HL-60/S4 treated with phorbol 12-myristate 13-acetate at 8.2 ng/mL for 4 days and 3 days (cell line): ENCODE results near the gene CAMKMT.

ENCODE experiments used
- in situ Hi-C: fragments of 300-500 bp; cut with MboI; formaldehyde crosslinking; loops from 2 replicates; pipeline ENCODE4 v1.15.0; 2022; ENCODE audit warnings: low sequenced_read_pairs

CAMKMT gene

DNA sequence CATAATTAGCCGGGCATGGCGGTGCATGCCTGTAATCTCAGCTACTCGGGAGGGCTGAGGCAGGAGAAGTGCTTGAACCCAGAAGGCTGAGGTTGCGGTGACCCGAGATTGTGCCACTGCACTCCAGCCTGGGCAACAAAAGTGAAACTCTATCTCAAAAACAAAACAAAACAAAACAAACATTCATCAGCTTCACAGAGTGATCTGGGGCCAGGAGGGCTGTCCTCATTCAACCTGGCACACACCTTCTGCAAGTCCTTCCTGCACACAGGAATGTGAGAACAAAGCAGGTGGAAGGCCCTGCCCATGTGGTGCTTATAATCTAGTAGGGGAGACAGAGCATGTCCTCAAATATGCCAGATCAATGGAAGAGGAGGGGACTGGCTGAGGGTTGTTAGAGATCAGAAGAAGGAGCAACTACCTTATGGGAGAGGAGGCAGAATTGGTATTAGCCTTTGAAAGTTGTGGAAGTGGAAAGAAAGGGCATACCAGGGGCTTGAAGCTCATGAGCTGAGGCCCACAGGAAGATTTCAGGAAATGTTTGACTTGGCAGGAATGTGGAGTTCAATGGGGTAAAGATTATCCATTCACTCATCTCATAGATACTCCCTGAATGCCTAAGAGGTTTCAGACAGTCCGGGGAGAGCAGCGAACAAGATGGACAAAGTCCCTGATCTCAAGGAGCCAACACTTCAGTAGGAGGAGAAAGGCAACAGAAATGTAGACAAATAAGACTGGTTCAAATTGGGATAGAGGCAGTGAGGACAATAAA, 424.5 kb downstream of the CAMKMT start:
- in situ Hi-C loops: no loop called here

DNA sequence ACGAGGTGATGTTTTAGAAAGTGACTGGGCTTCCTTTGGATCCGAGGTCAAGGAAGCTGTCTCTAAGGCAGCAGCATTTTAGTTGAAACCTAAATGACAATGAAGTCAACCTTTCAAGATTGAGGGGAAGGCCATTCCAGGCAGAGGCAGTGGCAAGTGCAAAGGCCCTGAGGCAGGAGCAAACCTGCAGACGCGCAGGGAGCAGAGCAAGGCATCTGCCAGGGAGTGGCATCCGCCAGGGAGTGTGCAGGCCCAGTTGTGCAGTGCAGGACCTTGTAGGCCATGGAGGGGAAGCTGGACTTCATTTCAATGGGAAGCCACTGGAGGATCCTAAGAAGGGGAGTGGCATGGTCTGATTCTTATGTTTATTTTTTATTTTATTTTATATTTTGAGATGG, 425.1 kb downstream of the CAMKMT start:
- in situ Hi-C loops: no loop called here

DNA sequence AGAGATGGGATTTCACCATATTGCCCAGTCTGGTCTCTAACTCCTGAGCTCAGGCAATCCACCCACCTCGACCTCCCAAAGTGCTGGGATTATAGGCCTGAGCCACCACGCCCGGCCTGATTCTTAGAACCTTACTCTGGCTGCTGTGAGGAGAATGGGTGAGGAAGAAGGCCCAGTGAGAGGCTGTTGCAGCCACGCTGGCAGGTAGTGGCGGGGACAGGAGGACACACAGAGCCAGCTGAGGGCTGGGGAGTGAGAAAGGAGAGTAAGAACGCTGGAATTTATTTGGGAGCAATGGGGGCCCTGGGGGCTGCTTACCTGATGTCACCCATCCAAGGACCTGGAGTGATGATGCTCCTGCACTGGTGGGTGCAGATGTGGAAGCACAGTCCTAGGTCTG, 425.9 kb downstream of the CAMKMT start:
- in situ Hi-C loops: no loop called here

DNA sequence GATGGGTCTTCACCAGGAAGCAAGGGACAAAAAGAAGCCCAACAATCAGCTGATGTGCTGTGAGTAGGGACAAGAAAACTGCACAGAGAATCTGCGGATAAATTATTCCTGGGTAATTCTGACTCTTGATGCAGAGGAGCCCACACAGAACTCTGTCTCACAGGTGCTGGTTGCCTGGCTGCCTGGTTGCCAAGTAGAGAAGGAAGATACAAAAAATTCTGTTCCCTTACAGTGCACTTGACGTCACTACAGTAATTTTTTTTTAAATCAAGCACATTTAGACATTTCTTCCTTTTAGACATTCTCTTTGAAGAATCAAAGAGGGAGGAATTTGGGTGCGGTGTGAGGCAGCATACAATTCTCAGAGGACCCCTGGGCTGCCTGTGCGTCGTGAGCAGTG, 427.7 kb downstream of the CAMKMT start:
- in situ Hi-C loops: no loop called here

DNA sequence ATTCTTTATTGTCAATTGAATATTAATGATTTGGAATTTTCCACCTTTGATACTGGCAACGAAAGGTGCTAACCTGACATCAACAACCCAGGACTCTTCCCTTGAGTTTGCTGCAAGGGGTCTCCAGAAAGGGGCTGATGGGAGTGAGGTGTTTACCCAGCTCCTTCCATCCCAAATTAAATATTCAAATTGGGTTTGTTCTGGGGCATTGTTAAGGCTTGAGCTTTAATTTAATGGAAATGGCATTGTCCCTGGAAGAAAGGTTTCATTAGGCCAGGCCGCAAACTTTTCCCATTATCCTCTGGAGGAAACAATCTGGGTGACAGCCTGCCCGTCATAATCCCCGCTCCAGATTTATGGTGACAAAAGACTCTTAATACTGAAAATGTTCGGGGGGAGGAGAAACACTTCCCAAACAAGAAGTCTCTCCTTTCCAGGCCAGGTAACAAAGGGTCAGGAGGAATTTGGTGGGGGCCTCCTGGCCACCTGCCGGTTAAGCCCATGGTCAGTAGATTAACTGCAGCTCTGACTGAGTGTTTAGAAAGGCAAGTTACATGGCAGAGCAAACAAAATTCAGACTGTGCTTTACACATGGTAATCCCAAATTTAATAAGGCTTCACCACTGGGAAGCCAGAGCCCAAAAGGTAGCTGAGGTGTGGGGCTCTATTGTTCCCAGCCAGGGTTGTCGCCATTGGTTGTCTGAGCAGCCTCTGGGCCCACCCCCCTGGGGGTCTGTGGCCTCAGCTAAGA, 428.4 kb downstream of the CAMKMT start:
- in situ Hi-C loops: no loop called here

DNA sequence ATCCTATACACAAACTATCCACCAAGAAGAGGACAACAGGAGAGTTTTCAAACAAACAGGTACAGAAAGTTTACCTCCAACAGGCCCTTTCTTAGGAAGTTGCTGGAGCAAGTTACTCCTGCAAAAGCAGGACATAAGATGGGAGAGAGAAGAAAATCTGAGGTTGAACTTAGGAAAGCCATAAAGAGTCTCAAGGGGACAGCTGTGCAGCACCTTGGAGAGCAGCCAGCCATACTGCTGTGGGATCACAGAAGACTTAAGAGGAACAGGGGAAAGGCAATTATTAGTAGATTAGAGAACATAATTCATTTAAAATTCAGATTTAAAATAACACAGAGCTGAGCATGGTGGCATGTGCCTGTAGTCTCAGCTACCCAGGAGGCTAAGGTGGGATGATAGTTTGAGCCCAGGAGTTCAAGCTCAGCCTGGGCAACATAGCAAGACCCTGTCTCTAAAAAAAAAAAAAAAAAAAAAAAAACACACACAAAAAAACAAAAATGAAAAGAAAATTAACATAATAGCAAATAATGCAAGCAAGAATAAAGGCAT, 431.6 kb downstream of the CAMKMT start:
- in situ Hi-C loops: no loop called here

DNA sequence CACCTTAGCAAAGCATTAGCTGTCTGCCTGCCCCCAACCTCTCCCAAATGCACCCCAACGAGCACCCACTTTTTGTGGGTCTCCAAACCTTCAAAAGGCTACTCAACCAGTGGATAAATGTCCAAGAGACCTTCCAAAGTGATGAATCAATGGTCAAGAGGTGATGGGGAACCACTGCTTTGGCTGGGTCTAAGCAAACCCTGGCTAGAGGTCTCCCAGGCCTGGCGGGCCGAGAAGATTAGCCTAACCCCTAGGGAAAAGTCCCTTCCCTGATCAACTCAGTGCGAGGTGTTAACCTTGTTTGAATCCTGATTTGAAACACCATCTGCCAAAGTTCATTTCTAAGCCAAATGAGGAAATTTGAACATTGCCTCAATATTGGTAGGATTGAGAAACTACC, 435.0 kb downstream of the CAMKMT start:
- in situ Hi-C loops: no loop called here

DNA sequence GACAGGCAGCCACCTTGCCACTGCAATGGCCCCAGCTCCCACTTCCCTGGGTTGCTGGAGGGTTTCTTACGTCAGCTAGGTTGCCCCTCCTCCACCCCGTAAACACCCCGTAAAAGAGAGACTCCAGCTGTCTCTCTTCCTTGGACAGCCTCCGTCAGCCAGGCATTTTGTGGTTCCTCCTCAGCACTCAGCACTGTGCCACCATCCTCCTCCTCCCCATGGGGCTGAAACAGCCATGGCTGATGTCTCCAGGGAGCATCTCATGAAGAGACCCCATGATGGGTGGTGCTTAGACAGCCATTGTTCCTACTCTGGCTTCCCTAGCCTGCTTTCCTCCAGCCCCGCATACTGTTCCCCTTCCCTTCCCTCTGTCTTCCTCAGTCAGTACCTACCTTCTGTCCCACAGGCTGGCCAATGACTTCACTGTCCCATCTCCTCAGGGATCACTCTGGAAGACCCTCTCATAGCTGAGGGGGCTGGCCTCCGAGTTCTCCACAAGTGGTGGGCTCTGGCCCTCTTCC, 436.5 kb downstream of the CAMKMT start:
- in situ Hi-C loops: no loop called here

DNA sequence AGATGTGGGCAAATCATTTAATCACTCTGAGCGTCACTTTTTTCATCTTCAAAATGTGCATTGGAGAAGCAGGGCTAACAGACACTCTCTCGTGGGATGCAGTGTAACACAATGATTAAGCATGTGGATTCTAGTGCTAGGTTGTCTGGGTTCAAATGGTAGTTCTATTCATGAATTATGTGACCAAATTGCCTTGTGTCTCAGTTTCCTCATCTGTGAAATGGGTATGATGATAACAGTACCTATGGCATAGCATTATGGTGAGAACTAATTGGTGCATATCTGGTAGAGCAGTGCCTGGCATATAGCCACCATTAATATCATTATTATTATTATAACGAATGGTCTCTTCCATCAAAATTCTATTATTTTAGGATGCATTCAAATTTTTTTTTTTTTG, 437.4 kb downstream of the CAMKMT start:
- in situ Hi-C loops: no loop called here

DNA sequence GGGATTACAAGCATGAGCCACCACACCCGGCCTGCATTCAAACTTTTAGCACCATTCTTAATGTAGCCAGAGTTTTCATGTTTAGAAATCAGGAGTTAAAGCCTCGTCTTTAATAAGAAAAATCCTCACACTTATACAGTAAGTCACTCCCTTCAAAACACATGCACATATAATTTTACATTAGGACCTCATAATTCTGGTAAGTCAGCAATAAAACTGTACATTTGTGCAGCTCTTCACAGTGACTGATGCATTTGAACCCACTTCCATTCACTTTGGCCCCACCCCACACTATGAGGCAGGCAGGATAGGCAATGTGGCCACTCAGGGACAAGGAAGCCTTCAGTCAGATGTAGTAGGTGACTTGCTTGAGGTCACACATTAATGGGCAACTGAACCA, 438.0 kb downstream of the CAMKMT start:
- in situ Hi-C loops: no loop called here

DNA sequence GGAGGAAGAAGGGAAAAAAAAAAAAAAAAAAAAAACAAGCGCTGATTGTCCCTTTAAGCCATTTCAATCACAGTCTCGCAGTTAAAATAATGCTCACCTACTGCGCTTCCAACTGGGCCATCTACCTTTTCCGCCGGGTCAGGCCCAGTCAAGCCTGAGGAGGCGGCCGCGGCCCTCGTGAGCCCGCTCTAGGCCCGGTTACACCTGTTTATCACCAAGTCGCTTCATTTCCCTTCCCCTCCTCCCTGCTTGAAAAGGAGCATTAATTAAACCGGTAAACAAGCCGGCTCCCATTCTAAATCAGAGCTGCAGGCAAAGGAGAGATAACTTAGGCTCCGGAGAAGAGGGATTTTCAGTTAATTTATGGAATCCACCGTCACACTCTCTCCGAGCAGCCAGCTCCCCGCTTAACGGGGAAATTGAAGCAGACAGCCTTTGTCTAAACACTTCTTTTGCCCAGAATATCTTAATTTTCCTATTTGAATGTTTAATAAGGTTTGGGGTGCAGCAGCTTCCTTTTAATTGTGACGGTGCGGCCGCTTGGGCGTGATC, 439.6 kb downstream of the CAMKMT start:
- in situ Hi-C loops: no loop called here

DNA sequence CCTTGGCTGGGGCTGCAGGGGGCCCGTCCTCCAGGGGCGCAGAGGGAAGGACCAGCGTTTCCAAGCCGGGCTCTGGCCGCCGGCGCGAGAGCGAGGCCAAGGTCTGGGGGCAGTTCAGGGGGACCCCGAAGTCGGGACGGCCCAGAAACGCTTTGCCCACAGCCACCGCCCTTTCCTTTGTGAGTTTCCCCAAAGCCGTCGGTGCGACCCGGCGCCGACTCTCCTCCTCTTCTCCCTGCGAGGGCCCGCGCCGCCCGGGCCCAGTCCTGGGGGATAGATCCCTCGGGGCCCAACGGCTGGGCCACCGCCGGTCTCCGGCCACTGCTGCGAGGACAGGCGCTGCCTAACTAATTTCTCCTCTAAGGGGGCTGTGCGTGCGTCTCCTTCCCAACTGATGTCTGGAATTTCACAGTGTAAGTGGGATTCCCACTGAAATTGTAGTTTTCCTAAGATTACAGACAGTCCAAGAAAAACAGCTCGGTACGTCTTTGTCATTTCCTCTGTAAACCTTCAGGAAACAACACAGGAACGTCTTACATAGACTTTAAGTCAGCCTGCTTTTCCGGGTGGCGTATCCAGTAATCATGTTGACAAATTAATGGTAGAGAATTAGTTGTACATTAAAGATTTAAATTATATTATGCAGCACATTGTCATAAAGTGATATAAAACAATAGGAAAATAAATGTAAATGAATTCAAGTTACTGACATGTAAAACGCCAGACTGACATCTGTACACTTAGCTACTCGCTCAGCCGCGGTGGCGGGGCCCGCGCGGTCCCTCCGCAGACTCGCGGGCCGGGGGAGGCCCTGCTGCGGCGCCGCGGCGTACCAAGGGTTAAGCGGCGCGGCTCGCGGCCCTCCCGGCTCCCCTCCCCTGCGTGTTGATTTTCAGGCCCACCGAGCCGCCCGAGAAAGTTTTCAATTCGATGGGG, 440.4 kb downstream of the CAMKMT start:
- in situ Hi-C loops: no loop called here

DNA sequence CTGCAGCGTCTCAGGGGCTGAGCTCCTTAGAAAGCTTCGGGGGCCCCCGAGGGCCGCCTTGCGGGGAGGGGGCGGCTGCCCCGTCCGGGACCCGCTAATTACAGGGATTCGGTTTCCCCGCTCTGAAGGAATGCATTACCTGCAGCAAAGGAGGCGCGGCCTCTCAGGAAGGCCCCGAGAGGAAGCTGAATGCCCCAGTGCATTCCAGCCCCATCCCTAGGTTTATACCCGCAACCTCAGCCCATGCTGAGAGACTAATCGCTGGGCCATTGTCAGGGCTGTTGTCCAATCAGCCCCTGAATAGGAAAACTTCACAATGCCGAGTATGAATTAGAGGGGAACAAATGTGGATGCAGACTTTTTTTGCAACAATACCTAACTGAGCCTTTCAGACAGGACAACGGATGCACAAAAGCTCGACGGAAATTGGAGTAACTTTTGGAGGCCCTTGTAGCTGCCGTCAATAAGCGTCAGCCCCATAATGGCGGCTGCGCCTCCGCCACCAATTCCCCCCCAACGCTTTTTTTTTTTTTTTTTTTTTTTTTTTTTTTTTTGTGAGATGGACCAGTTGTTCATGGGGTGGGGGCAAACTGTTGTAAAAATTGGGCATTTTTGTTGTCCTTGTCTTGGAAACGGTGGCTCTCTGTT, 441.2 kb downstream of the CAMKMT start:
- in situ Hi-C loops: no loop called here

DNA sequence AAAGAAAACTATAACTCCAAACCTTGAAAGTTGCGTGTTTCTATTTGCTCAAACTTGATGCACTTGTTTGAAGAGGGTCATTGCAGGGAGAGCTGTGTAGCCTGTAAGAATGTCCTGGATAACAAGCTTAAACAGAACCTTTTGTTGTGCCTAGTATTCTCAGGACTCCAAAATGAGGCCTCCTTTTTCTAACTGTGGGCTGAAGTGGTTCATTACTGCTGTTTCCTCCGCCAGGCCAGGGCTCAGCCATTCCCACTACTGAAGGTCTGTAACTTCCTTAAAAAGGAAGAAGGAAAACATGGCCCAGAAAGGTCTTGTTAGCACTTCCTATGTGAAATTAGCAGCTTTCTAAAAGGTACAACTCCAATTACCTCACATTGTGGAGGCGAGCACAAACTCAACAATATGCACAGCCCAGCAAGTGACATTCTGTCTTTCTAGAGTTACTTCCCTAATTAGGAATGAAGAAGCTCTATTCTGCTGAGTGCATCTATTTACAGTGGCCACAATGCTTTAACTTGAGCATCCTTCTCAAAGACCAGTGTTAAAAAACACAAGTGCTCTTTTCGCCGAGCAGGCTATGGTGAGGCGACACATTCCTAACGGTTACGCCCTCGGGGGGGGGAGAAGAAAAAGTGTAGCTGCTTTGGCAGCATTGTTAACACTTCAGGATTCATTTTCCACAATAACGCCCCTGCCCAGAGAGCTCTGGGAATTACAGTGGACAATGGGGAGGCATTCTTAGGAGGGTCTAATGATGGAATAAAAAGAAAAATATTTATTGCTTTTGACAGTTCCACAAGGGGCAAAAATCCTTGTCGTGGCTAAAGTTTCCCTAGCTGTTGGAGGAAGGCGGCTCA, 442.9 kb downstream of the CAMKMT start:
- in situ Hi-C loops: no loop called here

DNA sequence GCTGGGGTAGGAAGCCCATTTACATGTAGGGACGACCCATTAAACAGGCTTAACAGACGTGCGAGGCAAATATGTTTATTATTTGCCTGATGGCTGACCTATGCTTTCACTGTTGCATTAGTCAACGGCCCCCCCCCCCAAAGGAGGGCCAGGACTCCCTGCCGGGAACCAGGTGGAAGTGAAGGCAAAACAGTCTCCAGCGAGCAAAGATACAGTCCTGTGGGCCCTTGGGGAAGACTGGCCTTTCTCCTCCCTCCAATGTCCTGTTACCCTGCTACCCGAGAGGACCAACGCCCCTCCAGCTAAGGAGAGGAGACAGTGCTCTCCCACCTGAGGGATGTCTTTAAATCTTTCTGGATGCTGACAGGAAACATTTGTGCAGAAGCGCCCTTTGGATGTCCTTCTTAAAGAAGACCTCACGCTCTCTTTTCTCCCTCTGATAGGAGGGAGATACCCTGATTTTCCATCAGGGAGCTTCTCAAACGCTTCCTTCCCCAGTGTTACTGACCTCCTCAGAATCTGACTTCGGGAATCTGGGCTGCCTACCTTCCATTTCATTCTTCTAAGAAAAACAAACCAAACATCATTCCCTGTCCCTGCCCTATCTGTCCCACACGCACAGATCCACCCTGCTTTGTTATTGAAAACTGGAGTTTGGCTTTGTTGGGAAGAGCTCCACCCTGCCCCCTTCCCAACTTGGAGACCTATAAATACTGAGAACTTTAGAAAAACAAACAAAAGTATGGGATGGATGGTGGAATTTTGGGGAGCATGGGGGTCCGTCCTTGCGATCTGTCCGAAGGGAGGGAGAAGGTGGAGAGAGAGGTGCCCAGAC, 443.9 kb downstream of the CAMKMT start:
- in situ Hi-C loops: no loop called here

DNA sequence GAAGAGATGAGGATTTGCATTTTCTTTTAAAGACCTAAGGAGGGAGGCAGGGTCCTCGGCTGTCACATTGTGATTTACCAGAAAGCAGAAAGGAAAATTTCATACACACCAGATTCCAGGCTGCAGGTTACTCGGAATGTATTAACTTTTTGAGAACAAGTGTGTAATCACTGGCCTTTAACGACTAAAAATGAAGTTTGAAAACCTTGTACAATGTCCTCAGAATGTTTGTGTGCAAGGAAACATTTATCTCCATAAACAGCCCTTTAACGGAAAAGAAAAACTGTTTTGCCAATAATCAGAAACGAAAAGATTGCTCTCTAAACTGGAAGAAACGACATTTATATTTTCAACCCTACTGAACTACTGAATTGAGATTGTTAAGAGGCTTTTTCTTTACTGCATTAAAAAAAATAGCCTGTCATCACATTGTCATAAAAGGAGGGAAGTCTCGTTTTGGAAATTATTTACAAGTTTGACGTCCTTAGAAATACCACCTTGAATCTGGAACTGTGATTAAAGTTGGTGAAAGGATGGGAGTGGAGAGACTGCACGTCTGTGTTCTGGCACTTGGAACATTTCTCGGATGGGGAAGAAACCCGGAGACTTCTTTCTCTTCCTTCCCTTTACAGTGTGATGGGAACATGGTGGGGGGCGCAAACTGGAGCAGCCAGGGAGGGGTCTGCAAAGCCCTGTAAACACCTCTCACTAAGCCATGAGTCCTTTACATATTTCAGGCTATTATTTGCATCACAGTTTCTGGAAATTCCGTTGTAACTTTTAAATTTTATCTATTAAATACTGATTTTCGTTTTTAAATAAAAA, 445.7 kb downstream of the CAMKMT start:
- in situ Hi-C loops: no loop called here

DNA sequence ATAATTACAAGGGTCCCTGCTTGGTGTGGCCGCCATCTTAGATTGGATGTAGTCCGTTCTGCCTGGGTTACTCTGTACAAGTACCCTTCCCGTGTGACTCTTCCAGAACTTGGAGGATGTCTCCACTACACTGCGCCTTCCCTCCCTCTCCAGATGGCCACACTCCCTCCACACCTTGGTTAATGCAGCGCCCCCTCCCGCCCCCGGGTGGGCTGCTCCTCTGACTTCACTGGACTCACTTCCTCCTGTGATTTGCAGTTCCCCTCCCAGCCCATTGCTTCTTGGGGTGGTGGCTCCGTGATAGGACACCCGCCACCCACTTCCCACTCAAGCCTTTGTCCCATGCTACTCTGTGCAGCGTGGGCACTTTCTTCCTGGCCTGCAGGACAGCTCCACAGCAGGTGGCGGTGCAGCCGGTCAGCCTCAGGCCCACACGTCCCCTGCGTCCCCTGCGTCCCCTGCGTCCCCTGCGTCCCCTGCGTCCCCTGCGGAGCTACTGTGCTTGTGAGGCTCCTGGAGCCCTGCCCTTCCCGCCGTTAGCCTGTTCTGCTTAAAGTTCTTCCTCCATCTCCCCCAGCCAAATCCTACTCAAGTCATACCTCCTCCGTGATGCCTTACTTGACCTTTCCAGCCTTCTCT, 449.3 kb downstream of the CAMKMT start:
- in situ Hi-C loops: no loop called here
